GM19240 (cell line): ENCODE results near the gene ADGRL3.
"Not testable (repeated sequence)": the region's sequence is repeated elsewhere in the genome, so short reads cannot be mapped to it uniquely, and the experiment has no call there.

Source experiments
- DNase-seq: peaks from one replicate; pipeline ENCODE4 v3.0.0; 2011; ENCODE audit warnings: low spot score; ENCODE audit not compliant: insufficient read length

Gene ADGRL3

DNA sequence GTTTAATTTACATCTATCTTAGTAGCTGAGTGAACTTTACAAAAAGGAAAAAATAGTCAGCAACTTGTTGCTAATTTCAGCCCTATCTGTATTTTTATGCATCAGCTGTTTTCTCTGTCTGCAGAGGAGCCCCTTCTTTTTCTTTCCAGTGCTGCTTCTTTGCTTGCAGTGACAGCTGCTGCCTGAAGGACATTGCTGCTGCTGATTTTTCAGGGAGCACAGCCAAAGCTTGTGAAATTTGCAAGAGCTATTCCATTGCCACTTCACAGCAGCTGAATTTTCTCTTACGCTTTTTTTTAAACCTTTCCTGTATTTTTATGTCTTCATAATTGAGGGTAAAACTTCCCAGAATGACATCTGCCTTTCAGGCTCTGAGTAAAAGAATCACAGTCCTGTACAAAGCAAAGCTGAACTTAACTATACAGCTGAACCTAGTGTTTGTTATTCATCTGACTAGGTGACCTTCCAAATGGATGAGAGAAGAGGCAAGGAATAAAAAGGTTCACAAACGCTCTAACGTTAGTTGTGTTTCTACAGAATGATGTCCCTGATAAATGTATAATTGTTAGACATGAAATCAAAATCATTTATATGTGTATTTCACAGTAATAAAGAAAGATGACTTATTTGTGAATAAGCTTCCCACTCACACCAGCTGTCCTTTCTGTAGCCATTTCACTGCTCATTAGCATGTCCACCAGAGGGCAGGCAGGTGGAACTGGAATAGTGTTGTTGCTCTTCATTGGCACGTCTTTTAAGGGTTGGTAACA, 541.4 kb downstream of the ADGRL3 start:
- DNase-seq: no peak

DNA sequence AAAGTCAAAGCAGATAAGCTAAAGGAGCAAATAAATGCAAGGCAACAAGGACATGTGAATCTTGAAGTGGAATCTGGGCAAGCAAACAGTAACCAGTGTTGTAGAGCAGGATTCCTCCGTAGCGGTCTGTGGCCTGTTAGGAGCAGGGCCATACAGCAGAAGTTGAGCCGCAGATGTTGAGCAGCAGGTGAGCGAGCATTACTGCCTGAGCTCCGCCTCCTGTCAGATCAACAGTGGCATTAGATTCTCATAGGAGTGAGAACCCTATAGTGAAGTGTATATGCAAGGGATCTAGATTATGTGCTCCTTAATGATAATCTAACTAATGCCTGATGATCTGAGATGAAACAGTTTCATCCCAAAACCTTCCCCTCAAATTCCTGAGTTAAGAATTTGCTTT, 550.7 kb downstream of the ADGRL3 start:
- DNase-seq: no peak

DNA sequence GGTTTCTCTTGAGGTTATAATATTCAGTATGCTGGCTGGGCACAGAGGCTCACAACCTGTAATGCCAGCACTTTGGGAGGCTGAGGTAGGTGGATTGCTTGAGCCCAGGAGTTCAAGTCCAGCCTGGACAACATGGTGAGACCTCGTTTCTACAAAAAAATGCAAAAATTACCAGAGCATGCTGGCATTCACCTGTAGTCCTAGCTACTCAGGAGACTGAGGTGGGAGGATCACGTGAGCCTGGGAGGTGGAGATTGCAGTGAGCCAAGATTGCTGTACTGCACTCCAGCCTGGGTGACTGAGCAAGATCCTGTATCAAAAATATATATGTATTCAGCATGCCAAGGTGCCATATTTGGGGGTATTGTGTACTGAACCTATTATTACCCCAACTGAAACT, 552.5 kb downstream of the ADGRL3 start:
- no peak for DNase-seq

DNA sequence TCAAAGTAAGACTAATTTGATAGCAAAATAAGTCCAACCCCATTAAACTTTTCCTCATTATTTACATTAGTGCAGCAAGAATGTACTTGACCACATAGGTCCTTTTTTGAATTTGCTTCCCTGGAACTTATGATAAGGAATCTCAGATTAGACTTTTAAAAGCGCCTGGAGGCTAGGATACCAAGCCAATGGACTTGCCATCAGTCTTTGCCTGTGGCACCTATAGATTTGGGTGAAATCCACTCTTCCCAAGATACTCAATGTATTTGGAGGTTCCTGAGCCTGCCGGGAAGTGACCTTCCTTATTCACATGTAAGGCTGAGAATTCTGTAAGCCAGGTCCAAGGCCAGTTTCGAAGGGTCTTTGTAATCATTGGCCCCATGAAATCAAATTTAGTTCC, 553.6 kb downstream of the ADGRL3 start:
- no peak for DNase-seq

DNA sequence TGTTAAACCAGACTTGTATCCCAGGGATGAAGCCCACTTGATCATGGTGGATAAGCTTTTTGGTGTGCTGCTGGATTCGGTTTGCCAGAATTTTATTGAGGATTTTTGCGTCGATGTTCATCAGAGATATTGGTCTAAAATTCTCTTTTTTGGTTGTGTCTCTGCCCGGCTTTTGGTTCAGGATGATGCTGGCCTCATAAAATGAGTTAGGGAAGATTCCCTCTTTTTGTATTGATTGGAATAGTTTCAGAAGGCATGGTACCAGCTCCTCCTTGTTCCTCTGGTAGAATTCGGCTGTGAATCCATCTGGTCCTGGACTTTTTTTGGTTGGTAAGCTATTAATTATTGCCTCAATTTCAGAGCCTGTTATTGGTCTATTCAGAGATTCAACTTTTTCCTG, 556.8 kb downstream of the ADGRL3 start:
- not testable (repeated sequence) for DNase-seq

DNA sequence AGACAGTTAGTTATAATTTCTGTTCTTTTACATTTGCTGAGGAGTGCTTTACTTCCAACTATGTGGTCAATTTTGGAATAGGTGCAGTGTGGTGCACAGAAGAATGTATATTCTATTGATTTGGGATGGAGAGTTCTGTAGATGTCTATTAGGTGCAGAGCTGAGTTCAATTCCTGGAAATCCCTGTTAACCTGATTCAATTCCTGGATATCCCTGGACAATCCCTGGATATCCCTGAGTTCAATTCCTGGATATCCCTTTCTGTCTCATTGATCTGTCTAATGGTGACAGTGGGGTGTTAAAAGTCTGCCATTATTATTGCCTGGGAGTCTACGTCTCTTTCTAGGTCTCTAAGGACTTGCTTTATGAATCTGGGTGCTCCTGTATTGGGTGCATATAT, 557.9 kb downstream of the ADGRL3 start:
- not testable (repeated sequence) for DNase-seq

DNA sequence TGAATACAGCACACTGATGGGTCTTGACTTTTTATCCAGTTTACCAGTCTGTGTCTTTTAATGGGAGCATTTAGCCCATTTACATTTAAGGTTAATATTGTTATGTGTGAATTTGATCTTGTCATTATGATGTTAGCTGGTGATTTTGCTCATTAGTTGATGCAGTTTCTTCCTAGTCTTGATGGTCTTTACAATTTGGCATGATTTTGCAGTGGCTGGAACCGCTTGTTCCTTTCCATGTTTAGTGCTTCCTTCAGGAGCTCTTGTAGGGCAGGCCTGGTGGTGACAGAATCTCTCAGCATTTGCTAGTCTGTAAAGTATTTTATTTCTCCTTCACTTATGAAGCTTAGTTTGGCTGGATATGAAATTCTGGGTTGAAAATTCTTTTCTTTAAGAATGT, 558.5 kb downstream of the ADGRL3 start:
- DNase-seq: not testable (repeated sequence)

DNA sequence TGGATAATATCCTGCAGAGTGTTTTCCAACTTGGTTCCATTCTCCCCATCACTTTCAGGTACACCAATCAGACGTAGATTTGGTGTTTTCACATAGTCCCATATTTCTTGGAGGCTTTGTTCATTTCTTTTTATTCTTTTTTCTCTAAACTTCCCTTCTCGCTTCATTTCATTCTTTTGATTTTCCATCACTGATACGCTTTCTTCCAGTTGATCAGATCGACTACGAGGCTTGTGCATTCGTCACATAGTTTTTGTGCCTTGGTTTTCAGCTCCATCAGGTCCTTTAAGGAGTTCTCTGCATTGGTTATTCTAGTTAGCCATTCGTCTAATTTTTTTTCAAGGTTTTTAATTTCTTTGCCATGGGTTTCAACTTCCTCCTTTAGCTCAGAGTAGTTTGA, 559.1 kb downstream of the ADGRL3 start:
- DNase-seq: not testable (repeated sequence)

DNA sequence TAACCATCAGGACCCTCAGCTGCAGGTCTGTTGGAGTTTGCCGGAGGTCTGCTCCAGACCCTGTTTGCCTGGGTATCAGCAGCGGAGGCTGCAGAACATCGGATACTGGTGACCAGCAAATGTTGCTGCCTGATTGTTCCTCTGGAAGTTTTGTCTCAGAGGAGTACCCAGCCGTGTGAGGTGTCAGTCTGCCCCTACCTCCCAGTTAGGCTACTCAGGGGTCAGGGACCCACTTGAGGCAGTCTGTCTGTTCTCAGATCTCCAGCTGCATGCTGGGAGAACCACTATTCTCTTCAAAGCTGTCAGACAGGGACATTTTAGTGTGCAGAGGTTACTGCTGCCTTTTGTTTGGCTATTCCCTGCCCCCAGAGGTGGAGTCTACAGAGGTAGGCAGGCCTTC, 559.8 kb downstream of the ADGRL3 start:
- DNase-seq: not testable (repeated sequence)

DNA sequence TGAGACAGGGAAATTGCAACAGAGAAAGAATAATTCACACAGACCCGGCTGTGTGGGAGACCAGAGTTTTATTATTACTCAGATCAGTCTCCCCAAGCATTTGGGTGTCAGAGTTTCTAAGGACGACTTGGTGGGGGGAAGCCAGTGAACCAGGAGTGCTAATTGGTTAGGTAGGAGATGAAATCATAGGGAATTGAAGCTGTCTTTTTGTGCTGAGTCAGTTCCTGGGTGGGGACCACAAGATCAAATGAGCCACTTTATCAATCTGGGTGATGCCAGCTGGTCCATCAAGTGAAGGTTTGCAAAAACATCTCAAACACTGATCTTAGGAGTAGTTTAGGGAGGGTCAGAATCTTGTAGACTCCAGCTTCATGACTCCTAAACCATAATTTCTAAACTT, 560.7 kb downstream of the ADGRL3 start:
- no peak for DNase-seq

DNA sequence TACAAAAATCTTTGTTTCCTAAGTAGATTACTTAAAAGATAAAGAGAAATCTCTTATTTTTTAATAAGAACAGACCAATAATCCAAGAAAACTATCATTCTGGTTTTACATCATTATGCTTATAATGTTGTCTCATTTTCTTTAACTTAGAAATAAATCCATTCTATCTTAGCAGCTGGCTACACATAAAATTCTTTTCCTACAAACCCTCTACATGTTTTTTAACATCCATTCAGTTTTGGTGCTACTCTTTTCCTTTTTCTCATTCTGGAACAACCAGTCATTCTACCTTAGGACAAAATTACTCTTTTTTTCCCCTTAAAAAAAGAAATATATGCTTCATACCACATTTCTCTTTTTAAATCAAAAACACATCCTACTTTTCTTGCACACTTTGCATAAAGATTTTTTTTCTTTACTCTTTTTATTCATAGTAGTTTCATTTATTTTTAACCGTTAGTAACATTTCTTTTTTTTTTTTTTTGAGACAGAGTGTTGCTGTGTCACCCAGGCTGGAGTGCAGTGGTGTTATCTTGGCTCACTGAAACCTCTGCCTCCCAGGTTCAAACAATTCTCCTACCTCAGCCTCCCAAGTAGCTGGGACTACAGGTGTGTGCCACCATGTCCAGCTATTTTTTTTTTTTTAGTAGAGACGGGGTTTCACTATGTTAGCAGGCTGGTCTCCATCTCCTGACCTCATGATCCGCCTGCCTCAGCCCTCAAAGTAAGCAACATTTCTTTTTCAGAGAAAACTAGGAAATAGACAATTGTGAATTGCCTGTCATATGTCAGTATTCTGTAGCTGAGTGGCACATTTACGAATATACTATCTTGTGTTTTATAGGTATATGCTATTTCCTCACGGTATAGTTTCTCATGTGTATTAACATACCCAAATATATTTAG, 562.8 kb downstream of the ADGRL3 start:
- DNase-seq: no peak

DNA sequence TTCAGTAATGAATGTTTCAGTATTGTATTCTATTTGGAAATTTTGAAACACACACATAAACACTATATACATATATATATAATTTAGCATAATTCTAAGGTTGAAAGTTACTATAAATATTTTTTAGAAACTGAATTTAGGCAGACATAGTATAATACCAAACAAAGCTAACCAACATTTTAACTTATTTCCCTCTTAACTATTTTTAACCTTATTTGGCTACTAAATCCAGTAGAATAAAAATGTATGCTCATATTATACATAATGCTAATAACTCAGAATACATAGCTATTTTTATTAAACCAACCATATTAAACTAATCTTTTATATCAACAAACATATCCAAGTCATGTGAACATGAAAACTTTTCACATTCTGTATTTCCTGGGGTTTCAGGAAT, 563.6 kb downstream of the ADGRL3 start:
- DNase-seq: no peak

DNA sequence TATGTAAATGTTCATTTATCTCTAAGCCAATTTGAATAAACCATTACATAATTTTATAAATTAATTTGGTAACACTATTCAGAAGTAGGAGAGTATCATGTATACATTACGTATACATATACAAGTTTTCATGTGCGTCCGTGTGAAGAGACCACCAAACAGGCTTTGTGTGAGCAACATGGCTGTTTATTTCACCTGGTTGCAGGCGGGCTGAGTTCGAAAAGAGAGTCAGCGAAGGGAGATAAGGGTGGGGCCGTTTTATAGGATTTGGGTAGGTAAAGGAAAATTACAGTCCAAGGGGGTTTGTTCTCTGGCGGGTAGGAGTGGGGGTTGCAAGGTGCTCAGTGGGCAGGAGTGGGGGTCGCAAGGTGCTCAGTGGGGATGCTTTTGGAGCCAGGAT, 564.0 kb downstream of the ADGRL3 start:
- DNase-seq: not testable (repeated sequence)

DNA sequence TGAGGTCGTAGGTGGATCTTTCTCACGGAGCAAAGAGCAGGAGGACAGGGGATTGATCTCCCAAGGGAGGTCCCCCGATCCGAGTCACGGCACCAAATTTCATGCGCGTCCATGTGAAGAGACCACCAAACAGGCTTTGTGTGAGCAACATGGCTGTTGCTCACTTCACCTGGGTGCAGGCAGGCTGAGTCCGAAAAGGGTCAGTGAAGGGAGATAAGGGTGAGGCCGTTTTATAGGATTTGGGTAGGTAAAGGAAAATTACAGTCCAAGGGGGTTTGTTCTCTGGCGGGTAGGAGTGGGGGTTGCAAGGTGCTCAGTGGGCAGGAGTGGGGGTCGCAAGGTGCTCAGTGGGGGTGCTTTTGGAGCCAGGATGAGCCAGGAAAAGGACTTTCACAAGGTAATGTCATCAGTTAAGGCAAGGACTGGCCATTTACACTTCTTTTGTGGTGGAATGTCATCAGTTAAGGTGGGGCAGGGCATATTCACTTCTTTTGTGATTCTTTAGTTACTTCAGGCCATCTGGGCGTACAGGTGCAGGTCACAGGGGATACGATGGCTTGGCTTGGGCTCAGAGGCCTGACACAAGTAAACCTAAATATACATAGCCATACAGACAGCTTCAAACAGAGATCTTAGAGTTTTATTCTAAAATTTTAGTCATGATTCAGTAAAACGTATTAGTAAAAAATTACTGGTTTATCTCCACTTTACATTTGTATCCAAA, 569.5 kb downstream of the ADGRL3 start:
- not testable (repeated sequence) for DNase-seq

DNA sequence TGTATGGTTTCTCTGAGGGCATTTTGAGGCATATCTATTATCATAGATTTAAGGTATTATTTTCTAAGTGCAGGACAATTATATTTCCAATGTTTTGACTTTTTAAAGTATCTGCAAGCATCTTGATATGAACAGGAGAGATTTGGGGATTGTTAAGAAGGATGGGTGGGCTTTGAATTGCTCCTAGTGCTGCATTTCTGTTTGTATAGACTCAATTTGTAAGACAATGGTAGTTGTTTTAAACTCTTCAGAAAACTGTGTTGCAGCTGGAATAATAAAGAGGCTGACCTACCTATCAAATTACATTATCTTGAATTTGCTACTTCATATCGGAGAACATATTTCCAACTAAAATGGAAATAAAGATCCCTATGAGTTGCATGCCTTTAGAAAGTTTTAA, 570.3 kb downstream of the ADGRL3 start:
- DNase-seq: no peak

DNA sequence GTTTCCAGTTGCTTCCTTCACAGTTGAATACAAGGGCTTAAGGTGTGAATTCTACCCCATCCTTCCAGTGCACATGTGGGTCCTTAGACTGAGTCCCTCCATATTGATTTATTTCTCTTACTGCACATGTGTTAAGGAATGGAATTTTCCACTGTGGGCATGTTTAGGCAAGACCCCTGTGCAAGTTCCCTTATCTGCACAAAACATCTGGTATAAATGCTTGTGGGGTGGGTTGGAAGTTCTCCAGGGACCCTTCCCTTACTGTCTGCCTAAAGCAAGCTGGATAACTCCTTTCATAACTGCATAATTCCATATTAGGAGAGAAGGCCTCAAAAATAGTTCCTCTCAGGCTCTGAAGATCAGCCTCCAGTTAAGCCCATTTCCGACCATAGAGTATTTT, 570.9 kb downstream of the ADGRL3 start:
- DNase-seq: no peak

DNA sequence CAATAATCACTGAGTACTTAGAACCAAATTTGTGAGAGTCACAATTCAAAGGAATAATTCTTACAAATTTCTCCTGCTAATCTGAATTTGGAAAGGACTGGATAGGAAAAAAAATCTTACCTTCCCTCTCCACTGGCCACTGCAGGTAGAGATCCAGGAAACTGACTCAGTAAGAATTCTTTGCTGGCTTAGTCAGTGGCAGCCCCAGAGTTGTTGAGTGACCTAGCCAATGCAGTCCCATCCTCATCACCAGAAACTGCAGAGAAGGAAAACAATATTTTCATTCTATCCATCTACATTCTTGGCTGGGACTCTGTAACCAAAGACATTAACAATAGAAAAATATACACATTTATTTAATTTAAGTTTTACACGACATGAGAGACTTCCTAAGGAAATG, 572.0 kb downstream of the ADGRL3 start:
- no peak for DNase-seq

DNA sequence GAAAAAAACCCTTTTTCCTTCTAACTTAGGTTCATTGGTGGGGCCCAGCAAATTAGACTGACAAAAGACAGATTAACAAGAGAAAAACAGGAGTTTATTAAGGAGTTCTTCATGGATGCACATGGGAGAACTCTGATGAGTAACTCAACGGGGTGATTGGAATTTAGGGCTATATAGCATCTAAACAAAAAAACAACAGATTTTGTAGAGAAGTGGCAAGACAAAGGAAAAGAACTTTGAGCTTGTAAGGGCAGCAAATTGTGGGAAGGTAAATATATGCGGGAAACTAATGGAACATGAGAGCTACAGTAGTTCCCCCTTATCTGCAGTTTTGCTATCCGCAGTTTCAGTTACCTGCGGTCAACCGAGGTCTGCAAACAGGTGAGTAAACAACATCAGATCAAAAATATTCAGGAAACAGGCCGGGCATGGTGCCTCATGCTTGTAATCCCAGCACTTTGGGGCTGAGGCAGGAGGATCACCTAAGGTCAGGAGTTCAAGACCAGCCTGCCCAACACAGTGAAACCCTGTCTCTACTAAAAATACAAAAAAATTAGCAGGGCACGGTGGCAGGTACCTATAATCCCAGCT, 573.6 kb downstream of the ADGRL3 start:
- no peak for DNase-seq

DNA sequence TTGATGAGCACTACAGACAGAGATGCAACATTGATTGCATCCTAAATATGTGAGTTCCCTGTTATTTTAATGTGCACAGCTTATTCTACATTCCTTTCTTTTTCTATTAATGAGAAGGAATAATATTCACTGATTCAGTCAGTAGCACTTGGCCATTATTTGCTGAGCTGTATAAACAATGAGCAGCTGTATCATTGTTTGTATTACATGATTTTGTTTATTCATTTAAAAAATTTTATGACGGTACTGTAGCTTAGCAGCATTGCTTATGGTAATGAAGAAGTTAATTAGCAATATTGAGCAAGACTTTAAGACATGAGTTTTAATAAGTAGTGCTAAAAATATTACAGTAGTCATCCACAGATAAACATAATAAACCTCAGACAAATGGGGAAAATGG, 582.0 kb downstream of the ADGRL3 start:
- DNase-seq: no peak

DNA sequence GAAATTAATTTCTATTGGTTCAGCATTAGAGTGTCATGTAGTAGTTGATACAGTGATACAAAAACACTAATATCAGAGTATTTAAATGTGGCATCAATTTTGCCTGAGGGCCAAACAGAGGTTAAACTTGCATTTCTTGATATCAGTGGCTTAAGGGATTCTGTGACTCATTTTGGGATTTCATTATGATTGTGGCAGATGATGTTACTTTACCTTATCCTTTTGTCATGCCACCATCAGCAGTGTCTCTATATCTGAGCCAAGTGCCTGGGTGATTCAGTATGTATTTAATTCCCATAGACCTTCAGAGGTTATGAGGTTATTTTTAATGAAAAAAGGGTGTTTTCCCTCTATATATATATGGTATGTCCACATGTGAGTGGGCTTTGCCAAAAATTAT, 582.9 kb downstream of the ADGRL3 start:
- DNase-seq: no peak

DNA sequence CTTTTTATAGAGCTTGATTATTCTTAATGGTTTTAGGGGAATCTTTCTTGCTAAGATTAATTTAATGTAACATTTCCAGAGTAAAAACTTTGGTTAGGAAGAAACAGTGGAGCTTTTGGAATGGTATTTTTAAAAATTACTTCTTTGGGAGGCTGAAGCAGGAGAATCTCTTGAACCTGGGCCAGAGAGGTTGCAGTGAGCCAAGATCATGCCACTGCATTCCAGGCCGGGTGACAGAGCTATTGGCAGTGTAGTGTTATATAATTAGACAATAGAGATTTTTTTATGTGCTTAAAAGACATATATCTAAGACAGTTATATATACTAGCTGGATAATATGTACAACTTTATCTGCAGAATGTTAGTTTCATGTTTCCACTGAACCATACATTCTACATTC, 585.6 kb downstream of the ADGRL3 start:
- DNase-seq: no peak

DNA sequence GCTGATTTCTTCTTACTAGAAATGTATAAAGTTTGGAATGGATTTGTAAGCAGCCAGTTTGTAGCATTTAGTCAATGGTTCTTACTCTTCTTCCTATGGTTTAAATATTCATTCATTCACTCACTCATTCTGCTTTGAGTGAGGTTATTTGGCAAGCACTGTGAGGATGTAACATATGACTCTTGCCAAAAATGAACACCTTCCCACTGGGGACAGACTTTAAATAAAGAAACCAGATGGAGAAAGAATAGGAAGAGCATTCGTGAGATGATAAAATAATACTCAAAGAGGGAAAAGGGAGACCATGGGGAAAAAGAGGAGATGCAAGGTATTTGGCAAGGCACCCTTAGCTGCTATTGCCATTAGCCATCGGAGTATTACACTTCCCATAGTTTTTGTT, 586.1 kb downstream of the ADGRL3 start:
- no peak for DNase-seq
